Neural crest cell (in vitro differentiated cells): ENCODE measurements around the gene MVB12B. TPM values are rescaled to one million over a fixed set of nuclear protein-coding genes. Genes with fewer than 3 reads are reported as not detected.

Experiments used
- DNase-seq: peaks from one replicate; pipeline ENCODE4 v3.0.0; 2021; ENCODE audit warnings: low read depth, mixed read lengths, low spot score
- H3K27ac Mint-ChIP-seq: one replicate; pipeline ENCODE4 v1.8.0; 2021; ENCODE audit warnings: mild to moderate bottlenecking, mixed read lengths; ENCODE audit not compliant: unreplicated experiment
- H3K27me3 Mint-ChIP-seq: 2 replicates; pipeline ENCODE4 v1.8.0; 2021; ENCODE audit warnings: low read depth, mild to moderate bottlenecking, mixed read lengths
- H3K36me3 Mint-ChIP-seq: 2 replicates; pipeline ENCODE4 v1.8.0; 2021; ENCODE audit warnings: low read depth, mild to moderate bottlenecking, mixed read lengths
- H3K4me1 Mint-ChIP-seq: 2 replicates; pipeline ENCODE4 v1.8.0; 2021; ENCODE audit warnings: mixed read lengths
- H3K4me3 Mint-ChIP-seq: one replicate; pipeline ENCODE4 v1.8.0; 2021; ENCODE audit warnings: mild to moderate bottlenecking, mixed read lengths
- H3K9me3 Mint-ChIP-seq: 2 replicates; pipeline ENCODE4 v1.8.0; 2021; ENCODE audit warnings: mixed read lengths
- total RNA-seq: library from RNA; stranded (reverse); gene quantifications from 2 replicates; pipeline ENCODE4 v1.2.1, GENCODE V29; 2021
- TF ChIP-seq, protein P1 (sequence below): fragments of 200-600 bp; sonication (generic); conservative IDR thresholded peaks from 2 replicates; pipeline ENCODE4 v1.5.0; 2021; ENCODE audit warnings: antibody characterized with exemption, mild to moderate bottlenecking

MVB12B gene
- total RNA-seq, 1 donor from 2014 or later: 68.1 TPM

DNA sequence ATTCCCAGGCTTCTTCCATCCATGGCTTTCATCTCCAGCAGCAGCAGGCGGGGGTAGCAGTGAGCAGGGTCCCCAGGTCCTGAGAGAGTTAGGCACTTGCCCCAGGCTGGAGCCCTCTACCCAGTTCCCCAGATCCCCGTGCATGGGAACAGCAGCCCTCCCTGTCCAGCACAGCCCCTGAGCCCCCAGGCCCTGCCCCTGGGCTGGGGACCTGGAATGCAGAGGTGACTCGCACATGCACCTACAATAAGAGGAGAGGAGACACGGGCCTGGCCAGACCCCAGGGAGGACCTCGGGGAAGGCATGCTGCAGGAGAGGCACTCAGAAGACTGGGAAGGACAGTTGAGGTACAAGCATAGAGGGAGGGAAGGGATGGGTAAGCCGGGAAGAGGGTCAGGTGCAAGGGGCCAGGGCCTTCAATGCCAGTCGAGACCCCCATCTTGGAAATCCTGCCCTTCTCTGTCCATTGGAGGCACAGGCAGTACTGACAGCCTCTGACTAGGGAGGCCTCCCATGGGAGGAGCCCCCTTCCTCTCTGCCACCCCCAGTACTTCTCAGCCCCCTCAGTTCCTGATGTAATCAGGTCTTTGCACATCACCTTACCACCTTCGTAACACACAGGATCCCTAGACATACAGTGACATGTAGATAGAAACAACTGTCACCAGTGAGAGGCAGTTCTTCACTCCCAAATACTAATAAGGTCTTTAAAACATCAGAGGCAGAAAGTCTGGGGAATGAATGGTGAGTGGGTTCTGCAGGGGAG lies 151.8 kb downstream of the MVB12B start:
- no peaks in the 10 kb centered on the region for H3K9me3 Mint-ChIP-seq
- H3K36me3 Mint-ChIP-seq: peaks cover 10% of the 10 kb centered on the region
- no peak overlapping the region for H3K27ac Mint-ChIP-seq
- H3K4me1 Mint-ChIP-seq: peaks cover 9% of the 10 kb centered on the region
- TF ChIP-seq, protein P1, sequence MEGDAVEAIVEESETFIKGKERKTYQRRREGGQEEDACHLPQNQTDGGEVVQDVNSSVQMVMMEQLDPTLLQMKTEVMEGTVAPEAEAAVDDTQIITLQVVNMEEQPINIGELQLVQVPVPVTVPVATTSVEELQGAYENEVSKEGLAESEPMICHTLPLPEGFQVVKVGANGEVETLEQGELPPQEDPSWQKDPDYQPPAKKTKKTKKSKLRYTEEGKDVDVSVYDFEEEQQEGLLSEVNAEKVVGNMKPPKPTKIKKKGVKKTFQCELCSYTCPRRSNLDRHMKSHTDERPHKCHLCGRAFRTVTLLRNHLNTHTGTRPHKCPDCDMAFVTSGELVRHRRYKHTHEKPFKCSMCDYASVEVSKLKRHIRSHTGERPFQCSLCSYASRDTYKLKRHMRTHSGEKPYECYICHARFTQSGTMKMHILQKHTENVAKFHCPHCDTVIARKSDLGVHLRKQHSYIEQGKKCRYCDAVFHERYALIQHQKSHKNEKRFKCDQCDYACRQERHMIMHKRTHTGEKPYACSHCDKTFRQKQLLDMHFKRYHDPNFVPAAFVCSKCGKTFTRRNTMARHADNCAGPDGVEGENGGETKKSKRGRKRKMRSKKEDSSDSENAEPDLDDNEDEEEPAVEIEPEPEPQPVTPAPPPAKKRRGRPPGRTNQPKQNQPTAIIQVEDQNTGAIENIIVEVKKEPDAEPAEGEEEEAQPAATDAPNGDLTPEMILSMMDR: no peak
- H3K27me3 Mint-ChIP-seq: no peaks in the 10 kb centered on the region
- H3K4me3 Mint-ChIP-seq: no peak overlapping the region
- no peak for DNase-seq

DNA sequence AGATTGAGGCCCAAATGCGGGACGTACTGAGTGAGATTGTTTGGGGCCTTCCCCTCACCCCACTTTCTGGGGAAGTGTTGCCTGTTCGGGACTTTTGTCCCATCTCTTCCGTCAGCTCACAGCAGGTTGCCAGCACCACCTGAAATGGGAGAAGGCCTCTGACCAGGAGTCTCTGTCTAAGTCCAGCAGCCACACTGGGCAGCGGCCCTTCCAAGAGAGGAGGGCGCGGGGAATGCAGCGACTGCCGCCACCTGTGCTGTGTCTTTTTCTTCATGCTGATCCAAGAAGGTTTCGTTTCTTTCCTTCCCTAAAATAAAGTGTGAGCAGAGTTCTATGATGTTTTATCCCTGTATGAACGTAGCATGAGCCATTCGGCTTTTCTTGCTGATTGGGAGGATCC lies 152.9 kb downstream of the MVB12B start:
- Mint-ChIP-seq H3K4me1 (peaks cover 9% of the 10 kb centered on the region), H3K4me3 (no peak overlapping the region), H3K9me3 (no peaks in the 10 kb centered on the region), H3K27me3 (no peaks in the 10 kb centered on the region), H3K36me3 (peaks cover 10% of the 10 kb centered on the region), H3K27ac (peak overlapping the region; percentile 4)
- no peak for DNase-seq
- TF ChIP-seq, protein P1: no peak

DNA sequence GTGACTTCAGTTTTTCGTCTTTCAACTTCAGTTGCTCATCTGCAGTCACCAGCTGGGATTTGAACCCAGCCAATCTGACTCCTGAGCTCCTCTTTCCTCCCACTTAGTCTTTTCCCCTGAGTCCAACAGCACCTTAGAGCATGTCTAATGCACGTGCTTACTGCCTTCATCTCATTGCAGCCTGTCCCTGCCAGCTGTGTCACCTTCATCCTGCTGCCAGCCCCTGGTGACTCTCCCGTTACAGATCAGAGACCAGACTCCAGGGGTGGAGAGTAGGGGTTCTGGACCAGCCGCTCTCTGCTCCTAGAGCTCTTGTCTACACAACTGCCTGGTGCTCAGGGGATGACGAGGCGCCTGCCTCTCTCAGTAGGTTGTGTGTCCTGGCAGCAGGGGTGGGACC lies 154.2 kb downstream of the MVB12B start:
- DNase-seq: no peak
- H3K4me3 Mint-ChIP-seq: no peak overlapping the region
- no peaks in the 10 kb centered on the region for H3K27me3 Mint-ChIP-seq
- peaks cover 9% of the 10 kb centered on the region for H3K4me1 Mint-ChIP-seq
- no peaks in the 10 kb centered on the region for H3K9me3 Mint-ChIP-seq
- H3K36me3 Mint-ChIP-seq: peaks cover 6% of the 10 kb centered on the region
- TF ChIP-seq, protein P1: no peak
- H3K27ac Mint-ChIP-seq: no peak overlapping the region

DNA sequence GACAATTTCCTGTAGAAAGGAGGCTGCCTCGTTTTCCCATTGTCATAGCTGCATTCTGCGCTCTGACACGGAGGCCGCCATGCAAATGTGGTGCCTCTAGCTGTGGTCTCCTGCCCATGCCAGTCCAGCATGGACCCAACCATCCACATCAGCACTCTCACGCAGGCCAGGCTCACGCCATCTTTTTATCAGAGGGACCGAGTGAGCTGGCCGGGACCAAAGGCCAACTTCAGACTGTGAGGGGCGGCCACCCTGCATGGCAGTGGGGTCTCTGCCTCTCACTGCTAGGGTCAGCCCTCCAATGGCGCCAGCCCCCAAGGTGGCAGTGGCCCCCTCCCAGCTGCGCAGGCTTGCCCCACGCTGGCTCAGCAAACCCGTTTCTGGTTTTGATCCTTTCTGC lies 155.2 kb downstream of the MVB12B start:
- no peaks in the 10 kb centered on the region for H3K27me3 Mint-ChIP-seq
- no peak for DNase-seq
- peak overlapping the region; percentile 13 for H3K27ac Mint-ChIP-seq
- TF ChIP-seq, protein P1: no peak
- no peaks in the 10 kb centered on the region for H3K9me3 Mint-ChIP-seq
- no peak overlapping the region for H3K4me3 Mint-ChIP-seq
- peaks cover 5% of the 10 kb centered on the region for H3K36me3 Mint-ChIP-seq
- peaks cover 9% of the 10 kb centered on the region for H3K4me1 Mint-ChIP-seq

DNA sequence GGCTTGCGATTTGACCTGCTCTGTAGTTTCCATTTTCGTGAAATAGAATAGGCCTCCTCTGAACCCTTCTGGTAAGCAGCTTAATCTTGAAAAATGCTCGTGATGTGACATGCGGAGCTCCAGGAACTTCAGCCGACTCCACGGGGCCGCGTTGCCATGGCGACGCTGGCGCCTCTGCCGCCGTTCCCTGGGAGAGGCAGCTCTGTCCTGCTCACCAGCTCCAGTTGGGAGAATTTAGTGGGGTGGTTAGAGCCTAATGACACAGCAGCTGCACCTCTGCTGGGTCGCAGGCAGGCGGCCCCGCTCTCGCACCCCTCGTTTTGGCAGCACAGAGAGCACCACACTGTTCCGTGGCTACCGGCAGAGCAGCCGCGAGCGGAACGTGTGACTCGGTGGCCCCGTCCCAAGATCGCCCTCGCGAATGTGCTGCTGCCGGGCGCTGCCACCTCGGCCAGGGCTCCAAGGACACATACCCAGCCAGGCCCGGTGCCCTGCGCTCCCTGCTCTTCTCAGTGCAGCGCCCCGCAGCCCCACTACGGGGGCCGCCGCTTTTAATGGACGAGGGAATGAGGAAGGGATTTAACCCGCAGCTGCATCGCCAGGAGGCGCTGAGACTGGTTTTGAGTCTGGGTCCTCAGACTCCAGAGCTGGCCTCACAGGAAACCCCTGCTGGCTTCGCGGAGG lies 155.9 kb downstream of the MVB12B start:
- H3K27ac Mint-ChIP-seq: no peak overlapping the region
- H3K4me1 Mint-ChIP-seq: peaks cover 9% of the 10 kb centered on the region
- no peaks in the 10 kb centered on the region for H3K36me3 Mint-ChIP-seq
- no peaks in the 10 kb centered on the region for H3K27me3 Mint-ChIP-seq
- H3K4me3 Mint-ChIP-seq: no peak overlapping the region
- TF ChIP-seq, protein P1: no peak
- peak; percentile 44 for DNase-seq
- H3K9me3 Mint-ChIP-seq: no peaks in the 10 kb centered on the region
